DOHH2 (cell line): ENCODE data around the gene ARMCX5.

Experiments
- H3F3A ChIP-seq: fragments of 200-600 bp; sonication (generic), shearing (Covaris generic); 2 replicates; pipeline ENCODE4 v1.6.0; 2016; ENCODE audit warnings: antibody characterized with exemption, mild to moderate bottlenecking; ENCODE audit not compliant: control insufficient read depth, insufficient read depth
- H3K27ac ChIP-seq: fragments of 200-600 bp; sonication (generic); 2 replicates; pipeline ENCODE4 v1.5.1; 2014; ENCODE audit warnings: low read depth, mild to moderate bottlenecking, low read length, moderate library complexity
- H3K27me3 ChIP-seq: fragments of 200-600 bp; sonication (generic); 2 replicates; pipeline ENCODE4 v1.6.1; 2014; ENCODE audit warnings: mild to moderate bottlenecking, low read length, mixed read lengths; ENCODE audit not compliant: control insufficient read depth
- H3K36me3 ChIP-seq: fragments of 200-600 bp; sonication (generic); 2 replicates; pipeline ENCODE4 v1.6.1; 2014; ENCODE audit warnings: mild to moderate bottlenecking, low read length, moderate library complexity, mixed read lengths; ENCODE audit not compliant: control insufficient read depth
- H3K4me1 ChIP-seq: fragments of 200-600 bp; sonication (generic); 2 replicates; pipeline ENCODE4 v1.6.1; 2014; ENCODE audit warnings: mild to moderate bottlenecking, low read length, mixed read lengths; ENCODE audit not compliant: control insufficient read depth
- H3K4me2 ChIP-seq: fragments of 200-600 bp; sonication (generic); 2 replicates; pipeline ENCODE4 v1.6.0; 2014; ENCODE audit warnings: mild to moderate bottlenecking, low read length, moderate library complexity
- H3K4me3 ChIP-seq: fragments of 200-600 bp; sonication (generic); 2 replicates; pipeline ENCODE4 v1.5.1; 2014; ENCODE audit warnings: mild to moderate bottlenecking, low read length, mixed read lengths
- H3K79me2 ChIP-seq: fragments of 200-600 bp; sonication (generic); 2 replicates; pipeline ENCODE4 v1.6.1; 2014; ENCODE audit warnings: mild to moderate bottlenecking, low read length, mixed read lengths; ENCODE audit not compliant: control insufficient read depth
- H3K9me2 ChIP-seq: fragments of 200-600 bp; sonication (generic); replicated peaks from 2 replicates; pipeline ENCODE4 v1.6.1; 2014; ENCODE audit warnings: mild to moderate bottlenecking, low read length, mixed read lengths; ENCODE audit not compliant: control insufficient read depth
- H3K9me3 ChIP-seq: fragments of 200-600 bp; sonication (generic); 2 replicates; pipeline ENCODE4 v1.6.1; 2014; ENCODE audit warnings: antibody characterized with exemption, low read length, mixed read lengths; ENCODE audit not compliant: control insufficient read depth, insufficient read depth
- H4K20me1 ChIP-seq: fragments of 200-600 bp; sonication (generic); 2 replicates; pipeline ENCODE4 v1.6.0; 2014; ENCODE audit warnings: low read depth, mild to moderate bottlenecking, antibody characterized with exemption, low read length, moderate library complexity; ENCODE audit not compliant: control insufficient read depth, insufficient read depth
- EZH2phosphoT487 ChIP-seq: fragments of 200-600 bp; sonication (generic); IDR thresholded peaks from 2 replicates; pipeline ENCODE4 v1.6.1; 2017; ENCODE audit warnings: borderline replicate concordance, mild to moderate bottlenecking, antibody characterized with exemption, low read length, moderate library complexity, mixed read lengths
- TF ChIP-seq, protein P1 (sequence below): fragments of 200-600 bp; sonication (generic); IDR thresholded peaks from one replicate; pipeline ENCODE4 v1.5.1; 2014; ENCODE audit warnings: antibody characterized with exemption, mild to moderate bottlenecking, low read depth, low read length; ENCODE audit not compliant: poor library complexity, severe bottlenecking

The ARMCX5 gene

GRCh38 chrX:102599084-102599950 is at the start of gene ARMCX5:
ARMCX5 (plus strand) TSS chrX:102599515; CDS start chrX:102602142, 2,627 bp downstream.
- Histone ChIP-seq H3K9me3 (no peaks in the 10 kb centered on the region), H3K4me1 (no peaks in the 10 kb centered on the region), H3K9me2 (no peaks in the 10 kb centered on the region), H4K20me1 (no peaks in the 10 kb centered on the region), H3K27ac (no peak within 1 kb of the TSS), H3K4me2 (no peak within 1 kb of the TSS), H3F3A (no peaks in the 10 kb centered on the region), H3K79me2 (no peaks in the 10 kb centered on the region), H3K4me3 (no peak within 1 kb of the TSS), H3K27me3 (no peaks in the 10 kb centered on the region), H3K36me3 (no peaks in the 10 kb centered on the region)
- TF ChIP-seq, protein P1, sequence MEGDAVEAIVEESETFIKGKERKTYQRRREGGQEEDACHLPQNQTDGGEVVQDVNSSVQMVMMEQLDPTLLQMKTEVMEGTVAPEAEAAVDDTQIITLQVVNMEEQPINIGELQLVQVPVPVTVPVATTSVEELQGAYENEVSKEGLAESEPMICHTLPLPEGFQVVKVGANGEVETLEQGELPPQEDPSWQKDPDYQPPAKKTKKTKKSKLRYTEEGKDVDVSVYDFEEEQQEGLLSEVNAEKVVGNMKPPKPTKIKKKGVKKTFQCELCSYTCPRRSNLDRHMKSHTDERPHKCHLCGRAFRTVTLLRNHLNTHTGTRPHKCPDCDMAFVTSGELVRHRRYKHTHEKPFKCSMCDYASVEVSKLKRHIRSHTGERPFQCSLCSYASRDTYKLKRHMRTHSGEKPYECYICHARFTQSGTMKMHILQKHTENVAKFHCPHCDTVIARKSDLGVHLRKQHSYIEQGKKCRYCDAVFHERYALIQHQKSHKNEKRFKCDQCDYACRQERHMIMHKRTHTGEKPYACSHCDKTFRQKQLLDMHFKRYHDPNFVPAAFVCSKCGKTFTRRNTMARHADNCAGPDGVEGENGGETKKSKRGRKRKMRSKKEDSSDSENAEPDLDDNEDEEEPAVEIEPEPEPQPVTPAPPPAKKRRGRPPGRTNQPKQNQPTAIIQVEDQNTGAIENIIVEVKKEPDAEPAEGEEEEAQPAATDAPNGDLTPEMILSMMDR: no peak
- TF ChIP-seq EZH2phosphoT487: no peak

GRCh38 chrX:102558607-102559006 is 40.7 kb upstream of the ARMCX5 start:
- no peak overlapping the region for H3K4me3 ChIP-seq
- H3F3A ChIP-seq: no peaks in the 10 kb centered on the region
- no peaks in the 10 kb centered on the region for H4K20me1 ChIP-seq
- no peaks in the 10 kb centered on the region for H3K9me2 ChIP-seq
- H3K27me3 ChIP-seq: no peaks in the 10 kb centered on the region
- no peaks in the 10 kb centered on the region for H3K79me2 ChIP-seq
- no peaks in the 10 kb centered on the region for H3K36me3 ChIP-seq
- H3K4me2 ChIP-seq: no peak overlapping the region
- TF ChIP-seq, protein P1: no peak
- no peak for TF ChIP-seq EZH2phosphoT487
- H3K4me1 ChIP-seq: no peaks in the 10 kb centered on the region
- H3K9me3 ChIP-seq: no peaks in the 10 kb centered on the region
- H3K27ac ChIP-seq: no peak overlapping the region

- Histone ChIP-seq H3K27ac (no peak overlapping the region), H3F3A (no peaks in the 10 kb centered on the region), H3K4me1 (no peaks in the 10 kb centered on the region), H3K36me3 (no peaks in the 10 kb centered on the region), H3K79me2 (no peaks in the 10 kb centered on the region), H3K9me2 (no peaks in the 10 kb centered on the region), H3K4me3 (no peak overlapping the region), H3K4me2 (no peak overlapping the region), H4K20me1 (no peaks in the 10 kb centered on the region), H3K27me3 (no peaks in the 10 kb centered on the region), H3K9me3 (no peaks in the 10 kb centered on the region)
- TF ChIP-seq, protein P1: no peak
- TF ChIP-seq EZH2phosphoT487: no peak
Measured at GRCh38 chrX:102560423-102561068, 38.8 kb upstream of the ARMCX5 start.
